ENCODE results near the gene KIRREL1. TPM values are rescaled to one million over a fixed set of nuclear protein-coding genes. Genes with fewer than 3 reads are reported as not detected.

Gene KIRREL1
- total RNA-seq, 1 donor: 174 TPM

GRCh38 chr1:158146739-158147138, 153.3 kb downstream of the KIRREL1 start:
- no peak overlapping the region for H2AFZ ChIP-seq (ENCODE audit: low read length)
- no peak overlapping the region for H3K4me3 ChIP-seq (ENCODE audit: insufficient read depth, low read length)
- H3K4me1 ChIP-seq (ENCODE audit: insufficient read depth, low read length): peaks cover 13% of the 10 kb centered on the region
- no peak overlapping the region for H3K27ac ChIP-seq (ENCODE audit: low read depth, low read length)
- H3K4me2 ChIP-seq (ENCODE audit: insufficient read depth, low read length): no peak overlapping the region
- no peak for TF ChIP-seq CTCF (IDR thresholded peaks at IDR 0.05; ENCODE audit: extremely low read depth, low read depth, low read length)
- H4K20me1 ChIP-seq (ENCODE audit: insufficient read depth, low read length): no peaks in the 10 kb centered on the region
- H3K9me3 ChIP-seq (ENCODE audit: low read depth, low read length): no peaks in the 10 kb centered on the region
- H3K27me3 ChIP-seq (ENCODE audit: insufficient read depth, low read length): no peaks in the 10 kb centered on the region
- no peaks in the 10 kb centered on the region for H3K79me2 ChIP-seq (ENCODE audit: insufficient read depth, low read length)
- no peaks in the 10 kb centered on the region for H3K36me3 ChIP-seq (ENCODE audit: insufficient read depth, low read length)
- no peak for DNase-seq (ENCODE audit: insufficient read length, low spot score, missing footprints)

GRCh38 chr1:158147401-158147800, 154.0 kb downstream of the KIRREL1 start:
- TF ChIP-seq CTCF (IDR thresholded peaks at IDR 0.05; ENCODE audit: extremely low read depth, low read depth, low read length): no peak
- H3K9me3 ChIP-seq (ENCODE audit: low read depth, low read length): no peaks in the 10 kb centered on the region
- H3K4me2 ChIP-seq (ENCODE audit: insufficient read depth, low read length): no peak overlapping the region
- H3K79me2 ChIP-seq (ENCODE audit: insufficient read depth, low read length): no peaks in the 10 kb centered on the region
- no peak overlapping the region for H3K27ac ChIP-seq (ENCODE audit: low read depth, low read length)
- no peaks in the 10 kb centered on the region for H3K27me3 ChIP-seq (ENCODE audit: insufficient read depth, low read length)
- H2AFZ ChIP-seq (ENCODE audit: low read length): peak overlapping the region; percentile 47
- no peaks in the 10 kb centered on the region for H3K36me3 ChIP-seq (ENCODE audit: insufficient read depth, low read length)
- H3K4me3 ChIP-seq (ENCODE audit: insufficient read depth, low read length): no peak overlapping the region
- no peak for DNase-seq (ENCODE audit: insufficient read length, low spot score, missing footprints)
- H3K4me1 ChIP-seq (ENCODE audit: insufficient read depth, low read length): peaks cover 13% of the 10 kb centered on the region
- H4K20me1 ChIP-seq (ENCODE audit: insufficient read depth, low read length): no peaks in the 10 kb centered on the region

- H3K9me3 ChIP-seq (ENCODE audit: low read depth, low read length): no peaks in the 10 kb centered on the region
- peaks cover 13% of the 10 kb centered on the region for H3K4me1 ChIP-seq (ENCODE audit: insufficient read depth, low read length)
- no peaks in the 10 kb centered on the region for H3K79me2 ChIP-seq (ENCODE audit: insufficient read depth, low read length)
- H3K27me3 ChIP-seq (ENCODE audit: insufficient read depth, low read length): no peaks in the 10 kb centered on the region
- no peak overlapping the region for H3K4me3 ChIP-seq (ENCODE audit: insufficient read depth, low read length)
- no peak for DNase-seq (ENCODE audit: insufficient read length, low spot score, missing footprints)
- no peaks in the 10 kb centered on the region for H3K36me3 ChIP-seq (ENCODE audit: insufficient read depth, low read length)
- H2AFZ ChIP-seq (ENCODE audit: low read length): peak overlapping the region; percentile 47
- no peak overlapping the region for H3K27ac ChIP-seq (ENCODE audit: low read depth, low read length)
- no peak for TF ChIP-seq CTCF (IDR thresholded peaks at IDR 0.05; ENCODE audit: extremely low read depth, low read depth, low read length)
- H4K20me1 ChIP-seq (ENCODE audit: insufficient read depth, low read length): no peaks in the 10 kb centered on the region
- no peak overlapping the region for H3K4me2 ChIP-seq (ENCODE audit: insufficient read depth, low read length)
These were observed 154.4 kb downstream of the KIRREL1 start for GRCh38 chr1:158147869-158148268.

GRCh38 chr1:158148468-158148867, 155.0 kb downstream of the KIRREL1 start:
- no peak overlapping the region for H3K4me2 ChIP-seq (ENCODE audit: insufficient read depth, low read length)
- DNase-seq (ENCODE audit: insufficient read length, low spot score, missing footprints): no peak
- H4K20me1 ChIP-seq (ENCODE audit: insufficient read depth, low read length): no peaks in the 10 kb centered on the region
- H3K4me1 ChIP-seq (ENCODE audit: insufficient read depth, low read length): peaks cover 13% of the 10 kb centered on the region
- no peaks in the 10 kb centered on the region for H3K36me3 ChIP-seq (ENCODE audit: insufficient read depth, low read length)
- peak overlapping the region; percentile 100 for H2AFZ ChIP-seq (ENCODE audit: low read length)
- H3K27me3 ChIP-seq (ENCODE audit: insufficient read depth, low read length): peaks cover under 1% of the 10 kb centered on the region
- H3K9me3 ChIP-seq (ENCODE audit: low read depth, low read length): no peaks in the 10 kb centered on the region
- TF ChIP-seq CTCF (IDR thresholded peaks at IDR 0.05; ENCODE audit: extremely low read depth, low read depth, low read length): no peak
- no peak overlapping the region for H3K27ac ChIP-seq (ENCODE audit: low read depth, low read length)
- no peaks in the 10 kb centered on the region for H3K79me2 ChIP-seq (ENCODE audit: insufficient read depth, low read length)
- H3K4me3 ChIP-seq (ENCODE audit: insufficient read depth, low read length): no peak overlapping the region
